ENCODE results near the gene CHI3L1. TPM values are rescaled to one million over a fixed set of nuclear protein-coding genes. Genes with fewer than 3 reads are reported as not detected.

The CHI3L1 gene
- total RNA-seq, 3 donors from 2014 or later: 14.2 to 638 (median 426) TPM

DNA sequence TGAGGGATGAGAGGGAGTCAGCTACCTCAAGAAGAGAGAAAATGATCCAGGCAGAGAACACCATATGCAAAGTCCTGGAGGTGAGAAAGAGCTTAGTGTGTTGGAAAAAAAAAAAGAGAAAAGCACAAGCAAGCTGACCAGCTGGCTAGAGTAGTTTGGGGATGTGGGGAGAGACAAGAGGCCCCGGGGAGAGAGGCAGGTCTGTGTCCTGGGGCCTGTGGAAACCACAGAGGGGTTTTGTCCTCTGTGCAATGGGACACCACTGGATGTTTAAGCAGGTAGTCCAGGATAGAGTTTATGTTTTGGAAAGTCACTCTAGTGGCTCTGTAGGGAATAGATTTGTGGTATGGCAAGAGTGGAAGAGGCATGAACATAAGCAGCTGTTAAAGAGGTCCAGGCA lies 14.4 kb upstream of the CHI3L1 start:
- intact Hi-C loops (cut with DNase I; ENCODE audit: low total_unique reads): no loop called here
- Histone ChIP-seq H3K9me3 (no peaks in the 10 kb centered on the region), H3K27me3 (peaks cover 0 to 2% of the 10 kb centered on the region in 2 donors), H3K4me3 (no peak overlapping the region), H3K27ac (peak overlapping the region; percentile 73 to 92), H3K4me1 (peaks cover 0 to 11% of the 10 kb centered on the region in 2 donors), H3K36me3 (no peaks in the 10 kb centered on the region)
- no peak for DNase-seq (ENCODE audit: low spot score in 2 of 2)
- no peak for TF ChIP-seq POLR2A (IDR thresholded peaks at IDR 0.05)
- TF ChIP-seq, protein P1, sequence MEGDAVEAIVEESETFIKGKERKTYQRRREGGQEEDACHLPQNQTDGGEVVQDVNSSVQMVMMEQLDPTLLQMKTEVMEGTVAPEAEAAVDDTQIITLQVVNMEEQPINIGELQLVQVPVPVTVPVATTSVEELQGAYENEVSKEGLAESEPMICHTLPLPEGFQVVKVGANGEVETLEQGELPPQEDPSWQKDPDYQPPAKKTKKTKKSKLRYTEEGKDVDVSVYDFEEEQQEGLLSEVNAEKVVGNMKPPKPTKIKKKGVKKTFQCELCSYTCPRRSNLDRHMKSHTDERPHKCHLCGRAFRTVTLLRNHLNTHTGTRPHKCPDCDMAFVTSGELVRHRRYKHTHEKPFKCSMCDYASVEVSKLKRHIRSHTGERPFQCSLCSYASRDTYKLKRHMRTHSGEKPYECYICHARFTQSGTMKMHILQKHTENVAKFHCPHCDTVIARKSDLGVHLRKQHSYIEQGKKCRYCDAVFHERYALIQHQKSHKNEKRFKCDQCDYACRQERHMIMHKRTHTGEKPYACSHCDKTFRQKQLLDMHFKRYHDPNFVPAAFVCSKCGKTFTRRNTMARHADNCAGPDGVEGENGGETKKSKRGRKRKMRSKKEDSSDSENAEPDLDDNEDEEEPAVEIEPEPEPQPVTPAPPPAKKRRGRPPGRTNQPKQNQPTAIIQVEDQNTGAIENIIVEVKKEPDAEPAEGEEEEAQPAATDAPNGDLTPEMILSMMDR (IDR thresholded peaks at IDR 0.05): no peak
- no peak for TF ChIP-seq POLR2AphosphoS5 (IDR thresholded peaks at IDR 0.05)

DNA sequence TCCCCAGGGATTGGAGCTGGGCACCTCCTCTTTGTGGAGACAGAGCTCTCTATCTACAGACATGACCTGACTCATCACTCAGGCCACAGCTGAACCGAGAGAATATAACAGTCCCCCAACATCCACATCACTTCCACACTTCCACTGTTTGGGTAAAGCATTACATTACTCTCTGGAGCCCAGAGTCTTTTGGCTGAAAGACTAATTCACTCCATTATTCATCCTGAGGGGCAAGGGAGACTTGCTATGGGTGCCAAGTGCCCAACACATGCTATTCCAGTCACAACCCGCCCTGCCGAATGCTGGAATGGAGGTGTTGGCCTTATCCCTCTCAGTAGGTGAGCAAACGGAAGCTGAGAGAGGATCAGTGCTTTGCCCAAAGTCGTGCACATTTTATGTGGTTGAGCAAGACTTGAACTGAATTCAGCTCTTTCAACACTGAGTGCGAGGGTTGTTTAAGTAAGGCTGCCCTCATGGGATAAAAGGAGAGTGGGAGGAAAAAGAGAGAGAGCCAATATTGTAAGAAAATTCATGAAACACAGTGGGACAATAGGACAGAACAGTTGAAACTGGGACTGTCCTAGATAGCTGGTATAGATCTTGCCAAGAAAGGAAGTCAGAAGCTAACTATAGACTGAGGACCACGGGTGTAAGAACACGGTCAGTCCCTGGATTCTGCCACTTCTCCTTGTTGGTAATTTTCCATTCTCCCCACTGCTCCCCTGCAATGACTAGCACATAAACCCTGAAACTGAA lies 13.5 kb upstream of the CHI3L1 start:
- intact Hi-C loops (cut with DNase I; ENCODE audit: low total_unique reads): no loop called here
- Histone ChIP-seq H3K4me1 (peaks cover 0 to 11% of the 10 kb centered on the region in 2 donors), H3K36me3 (no peaks in the 10 kb centered on the region), H3K9me3 (no peaks in the 10 kb centered on the region), H3K4me3 (peak overlapping the region in 1 of 3 donors; percentile 25), H3K27ac (peak overlapping the region; percentile 73 to 92), H3K27me3 (peaks cover 0 to 2% of the 10 kb centered on the region in 2 donors)
- peak in 1 of 2 donors; percentile 89 for DNase-seq (ENCODE audit: low spot score in 2 of 2)
- TF ChIP-seq POLR2AphosphoS5 (IDR thresholded peaks at IDR 0.05) (peak in 2 of 3 donors; percentile 65 to 69), POLR2A (IDR thresholded peaks at IDR 0.05) (no peak)

GRCh38 chr1:203199481-203199815 lies 12.9 kb upstream of the CHI3L1 start:
- no peak for DNase-seq (ENCODE audit: low spot score in 2 of 2)

DNA sequence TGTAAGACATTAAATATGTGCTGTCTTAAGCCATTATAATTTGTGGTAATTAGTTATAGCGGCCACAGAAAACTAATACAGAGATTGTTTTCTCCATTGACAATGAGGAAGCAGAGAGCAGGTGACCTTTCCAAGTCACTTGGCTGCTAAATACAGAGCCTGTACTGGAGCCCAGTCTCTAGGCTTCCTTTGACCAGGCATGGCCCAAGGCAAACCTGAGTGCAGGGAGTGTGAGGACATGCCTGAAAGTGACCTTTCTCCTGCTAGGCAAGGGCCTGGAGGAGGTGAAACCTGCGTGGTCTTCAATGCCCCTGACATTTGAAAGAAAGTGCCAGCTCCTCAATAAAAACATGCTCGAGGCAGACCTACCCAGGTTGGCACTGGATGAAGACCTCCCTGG lies 12.5 kb upstream of the CHI3L1 start:
- no peak for DNase-seq (ENCODE audit: low spot score in 2 of 2)
- TF ChIP-seq POLR2AphosphoS5 (IDR thresholded peaks at IDR 0.05): no peak
- no peaks in the 10 kb centered on the region for H3K36me3 ChIP-seq
- no peaks in the 10 kb centered on the region for H3K9me3 ChIP-seq
- intact Hi-C loops (cut with DNase I; ENCODE audit: low total_unique reads): no loop called here
- H3K27ac ChIP-seq: peak overlapping the region; percentile 73 to 92
- H3K27me3 ChIP-seq: peaks cover 0 to 2% of the 10 kb centered on the region in 2 donors
- peaks cover 0 to 11% of the 10 kb centered on the region in 2 donors for H3K4me1 ChIP-seq
- H3K4me3 ChIP-seq: no peak overlapping the region

More at GRCh38 chr1:203199481-203199815, 12.9 kb upstream of the CHI3L1 start:
- no peaks in the 10 kb centered on the region for H3K9me3 ChIP-seq
- peaks cover 0 to 11% of the 10 kb centered on the region in 2 donors for H3K4me1 ChIP-seq
- TF ChIP-seq POLR2A (IDR thresholded peaks at IDR 0.05): no peak
- TF ChIP-seq, protein P1 (IDR thresholded peaks at IDR 0.05): no peak
- TF ChIP-seq POLR2AphosphoS5 (IDR thresholded peaks at IDR 0.05): no peak
- H3K4me3 ChIP-seq: no peak overlapping the region
- H3K27me3 ChIP-seq: peaks cover 0 to 2% of the 10 kb centered on the region in 2 donors
- H3K36me3 ChIP-seq: no peaks in the 10 kb centered on the region
- peak overlapping the region; percentile 73 to 92 for H3K27ac ChIP-seq
- intact Hi-C loops (cut with DNase I; ENCODE audit: low total_unique reads): no loop called here

DNA sequence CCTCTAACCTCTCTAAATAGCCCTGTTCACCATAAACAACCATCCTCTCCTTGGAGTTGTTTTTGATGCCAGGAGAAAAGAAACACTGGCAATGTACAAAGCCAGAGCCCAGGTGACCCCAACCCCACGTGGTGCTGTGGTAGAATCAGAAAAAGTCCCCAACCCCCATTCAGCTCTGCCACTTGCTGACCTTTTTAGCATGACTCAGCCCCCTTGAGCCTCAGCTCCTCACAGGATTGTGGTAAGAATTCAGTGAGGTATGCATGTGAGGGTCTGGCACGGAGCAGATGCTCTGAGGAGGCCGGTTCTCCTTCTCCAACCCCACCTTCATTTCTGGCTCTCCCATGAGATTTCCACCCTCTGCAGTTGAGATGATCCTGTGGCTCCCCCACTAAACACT lies 11.1 kb upstream of the CHI3L1 start:
- H3K36me3 ChIP-seq: no peaks in the 10 kb centered on the region
- H3K4me1 ChIP-seq: peaks cover 0 to 11% of the 10 kb centered on the region in 2 donors
- peaks cover 0 to 2% of the 10 kb centered on the region in 2 donors for H3K27me3 ChIP-seq
- H3K9me3 ChIP-seq: no peaks in the 10 kb centered on the region
- intact Hi-C loops (cut with DNase I; ENCODE audit: low total_unique reads): no loop called here
- no peak overlapping the region for H3K4me3 ChIP-seq
- TF ChIP-seq POLR2A (IDR thresholded peaks at IDR 0.05) (no peak), POLR2AphosphoS5 (IDR thresholded peaks at IDR 0.05) (no peak)
- TF ChIP-seq, protein P1 (IDR thresholded peaks at IDR 0.05): no peak
- H3K27ac ChIP-seq: no peak overlapping the region
- peak in 1 of 2 donors; percentile 12 for DNase-seq (ENCODE audit: low spot score in 2 of 2)

GRCh38 chr1:203196371-203196770 lies 9.9 kb upstream of the CHI3L1 start:
- TF ChIP-seq POLR2AphosphoS5 (IDR thresholded peaks at IDR 0.05) (no peak), POLR2A (IDR thresholded peaks at IDR 0.05) (no peak)
- TF ChIP-seq, protein P1 (IDR thresholded peaks at IDR 0.05): no peak
- H3K9me3 ChIP-seq: no peaks in the 10 kb centered on the region
- H3K27me3 ChIP-seq: peaks cover 0 to 2% of the 10 kb centered on the region in 2 donors
- H3K36me3 ChIP-seq: no peaks in the 10 kb centered on the region
- intact Hi-C loops (cut with DNase I; ENCODE audit: low total_unique reads): no loop called here
- no peak overlapping the region for H3K4me3 ChIP-seq
- H3K27ac ChIP-seq: no peak overlapping the region
- H3K4me1 ChIP-seq: peaks cover 0 to 11% of the 10 kb centered on the region in 2 donors
- DNase-seq (ENCODE audit: low spot score in 2 of 2): no peak
